ENCODE measurements around the gene HS3ST1.
A peak's percentile ranks its signal among the peaks of the same experiment; 100 is the strongest.

Gene HS3ST1

GRCh38 chr4:11408233-11408967 is 20.3 kb downstream of the HS3ST1 start:
- TF ChIP-seq, protein P1, sequence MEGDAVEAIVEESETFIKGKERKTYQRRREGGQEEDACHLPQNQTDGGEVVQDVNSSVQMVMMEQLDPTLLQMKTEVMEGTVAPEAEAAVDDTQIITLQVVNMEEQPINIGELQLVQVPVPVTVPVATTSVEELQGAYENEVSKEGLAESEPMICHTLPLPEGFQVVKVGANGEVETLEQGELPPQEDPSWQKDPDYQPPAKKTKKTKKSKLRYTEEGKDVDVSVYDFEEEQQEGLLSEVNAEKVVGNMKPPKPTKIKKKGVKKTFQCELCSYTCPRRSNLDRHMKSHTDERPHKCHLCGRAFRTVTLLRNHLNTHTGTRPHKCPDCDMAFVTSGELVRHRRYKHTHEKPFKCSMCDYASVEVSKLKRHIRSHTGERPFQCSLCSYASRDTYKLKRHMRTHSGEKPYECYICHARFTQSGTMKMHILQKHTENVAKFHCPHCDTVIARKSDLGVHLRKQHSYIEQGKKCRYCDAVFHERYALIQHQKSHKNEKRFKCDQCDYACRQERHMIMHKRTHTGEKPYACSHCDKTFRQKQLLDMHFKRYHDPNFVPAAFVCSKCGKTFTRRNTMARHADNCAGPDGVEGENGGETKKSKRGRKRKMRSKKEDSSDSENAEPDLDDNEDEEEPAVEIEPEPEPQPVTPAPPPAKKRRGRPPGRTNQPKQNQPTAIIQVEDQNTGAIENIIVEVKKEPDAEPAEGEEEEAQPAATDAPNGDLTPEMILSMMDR (IDR thresholded peaks at IDR 0.05; ENCODE audit: insufficient read depth, low read depth, low read length, missing control alignments), result no peak
- no peak for DNase-seq (ENCODE audit: low read depth)
- H3K4me3 ChIP-seq (ENCODE audit: low read length), result no peak overlapping the region

DNA sequence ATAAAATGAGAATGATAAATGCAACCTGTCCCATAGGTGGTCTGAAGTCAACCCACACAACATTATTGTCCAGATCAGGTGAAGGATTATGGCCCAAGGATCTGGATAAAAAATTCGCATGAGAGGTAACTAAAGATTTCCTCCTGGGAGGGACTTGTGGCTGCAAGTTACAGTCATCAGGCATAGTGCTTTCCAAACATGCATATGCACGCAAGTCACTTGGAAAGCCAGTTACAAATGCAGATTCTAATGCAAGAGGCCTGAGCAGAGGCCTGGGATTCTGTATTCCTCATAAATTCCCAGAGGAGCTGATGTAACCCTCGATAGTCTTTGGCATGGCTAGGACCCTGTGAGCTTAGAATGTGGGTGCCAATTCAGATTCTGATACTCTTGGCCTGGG is 21.1 kb downstream of the HS3ST1 start:
- H3K4me3 ChIP-seq (ENCODE audit: low read length), result no peak overlapping the region
- DNase-seq (ENCODE audit: low read depth), result peak; percentile 45

DNA sequence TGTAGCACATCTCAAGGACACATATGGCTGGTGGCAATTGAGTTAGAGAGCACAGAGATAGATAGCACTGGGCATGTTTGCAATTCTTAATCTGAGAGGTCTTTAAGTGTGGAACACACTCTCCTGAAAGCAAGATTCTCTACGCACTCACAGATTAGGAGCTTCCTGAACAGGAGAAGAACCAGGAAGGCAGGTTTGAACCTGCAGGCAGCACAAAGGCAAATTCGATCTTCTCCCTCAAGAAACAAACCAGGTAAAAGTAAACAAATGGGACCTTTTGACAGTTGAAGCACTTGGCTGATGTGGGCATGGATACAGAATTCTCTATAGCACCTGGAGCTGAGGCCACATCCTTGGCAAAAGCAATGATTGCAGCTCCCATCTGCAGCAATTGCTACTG is 24.3 kb downstream of the HS3ST1 start:
- DNase-seq (ENCODE audit: low read depth), result peak; percentile 65
- no peak overlapping the region for H3K4me3 ChIP-seq (ENCODE audit: low read length)
- TF ChIP-seq, protein P1 (IDR thresholded peaks at IDR 0.05; ENCODE audit: insufficient read depth, low read depth, low read length, missing control alignments), result no peak

More for the DNA sequence above, 21.1 kb downstream of the HS3ST1 start:
- TF ChIP-seq, protein P1 (IDR thresholded peaks at IDR 0.05; ENCODE audit: insufficient read depth, low read depth, low read length, missing control alignments), result no peak

DNA sequence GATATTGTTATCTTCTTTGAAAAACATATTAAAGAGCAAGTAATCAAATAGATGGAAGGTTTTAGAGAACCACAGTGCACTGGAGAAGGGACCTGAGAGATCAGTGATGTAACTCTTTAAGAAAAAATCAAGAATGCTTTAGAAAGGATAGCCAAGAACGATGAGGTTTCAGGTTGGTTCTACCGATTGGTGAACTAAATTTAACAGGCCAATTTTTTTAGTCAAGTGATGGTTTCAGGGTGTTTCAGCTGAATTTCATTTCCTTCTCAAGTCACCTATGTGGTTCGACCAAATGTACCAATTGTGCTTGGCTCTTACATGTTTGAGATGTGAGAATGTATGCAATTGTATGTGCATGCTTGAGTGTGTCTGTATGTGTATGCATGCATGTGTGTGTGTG is 26.5 kb downstream of the HS3ST1 start:
- no peak for DNase-seq (ENCODE audit: low read depth)
- no peak overlapping the region for H3K4me3 ChIP-seq (ENCODE audit: low read length)
- TF ChIP-seq, protein P1 (IDR thresholded peaks at IDR 0.05; ENCODE audit: insufficient read depth, low read depth, low read length, missing control alignments), result no peak

GRCh38 chr4:11399461-11399971 is 29.2 kb downstream of the HS3ST1 start:
- H3K4me3 ChIP-seq (ENCODE audit: low read length), result no peak overlapping the region
- TF ChIP-seq, protein P1 (IDR thresholded peaks at IDR 0.05; ENCODE audit: insufficient read depth, low read depth, low read length, missing control alignments), result no peak
- DNase-seq (ENCODE audit: low read depth), result no peak

DNA sequence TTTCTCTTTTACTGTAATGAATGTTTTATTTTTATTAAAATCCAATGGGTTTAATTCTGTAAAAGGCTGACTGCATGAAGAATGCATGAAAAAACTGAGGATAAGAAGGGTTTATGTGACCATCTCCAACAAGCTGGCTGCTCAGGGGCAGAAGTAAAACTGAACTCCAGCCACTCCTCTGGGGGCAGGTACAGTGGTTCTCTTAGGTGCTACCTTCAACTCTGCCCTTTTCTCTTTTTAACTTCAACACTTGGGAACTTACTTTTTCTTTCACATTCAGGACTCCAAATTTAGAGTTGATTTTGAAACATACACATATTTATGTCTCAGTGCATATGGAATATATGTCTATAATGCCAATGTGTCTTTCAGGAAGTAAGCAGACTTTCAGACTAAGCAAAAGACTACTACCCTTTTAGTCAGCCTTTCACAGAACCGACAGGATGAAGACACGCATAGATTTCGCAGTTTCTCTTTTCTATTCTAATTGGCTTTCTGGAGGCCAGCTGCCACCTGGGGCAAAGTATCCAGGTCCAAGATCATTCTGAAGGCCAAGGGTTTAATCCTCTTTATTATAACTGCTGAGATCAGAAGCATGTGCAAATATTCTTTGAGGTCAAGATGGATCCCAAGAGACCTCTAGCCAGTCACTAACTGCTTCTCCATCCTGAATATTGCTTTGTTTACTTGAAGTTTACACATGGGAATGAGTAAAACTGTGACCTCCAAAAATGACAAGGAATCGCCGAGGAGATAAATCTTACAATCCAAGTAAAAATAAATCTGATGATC is 30.7 kb downstream of the HS3ST1 start:
- no peak overlapping the region for H3K4me3 ChIP-seq (ENCODE audit: low read length)
- DNase-seq (ENCODE audit: low read depth), result no peak
- TF ChIP-seq, protein P1 (IDR thresholded peaks at IDR 0.05; ENCODE audit: insufficient read depth, low read depth, low read length, missing control alignments), result no peak

All from epithelial cell of esophagus (primary cell).